ENCODE results near the gene C1orf56. TPM values are rescaled to one million over a fixed set of nuclear protein-coding genes. Genes with fewer than 3 reads are reported as not detected.

C1orf56 gene
- total RNA-seq, 2 experiments from 2014 or later: 0.58 to 1.2 TPM

DNA sequence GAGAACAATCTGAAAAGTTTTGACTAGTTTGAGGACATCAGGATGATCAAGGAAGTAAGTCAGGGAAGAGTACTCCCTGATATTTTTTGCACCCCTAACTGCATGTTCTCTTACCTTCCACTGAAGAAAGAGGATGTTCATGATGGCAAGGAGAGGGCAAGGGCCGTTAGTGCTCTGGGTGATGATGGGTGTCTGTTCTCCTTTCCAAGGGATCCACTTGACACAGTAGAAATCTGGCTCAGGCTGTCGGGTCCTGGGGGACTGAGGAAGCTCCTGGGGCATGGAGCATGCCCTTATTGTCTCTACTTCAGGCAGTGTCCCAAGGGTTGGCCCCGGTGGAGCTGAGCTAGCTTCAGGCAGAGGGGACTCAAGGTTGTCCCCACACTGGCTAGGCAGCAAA is 45.5 kb upstream of the C1orf56 start:
- peaks cover 55% of the 10 kb centered on the region for H3K36me3 ChIP-seq (ENCODE audit: insufficient read depth, low read length)
- intact Hi-C loops (cut with DNase I, micrococcal nuclease): no loop called here
- Mint-ChIP-seq H3K36me3 (ENCODE audit: low read depth) (peaks cover 75% of the 10 kb centered on the region), H3K27ac (peak overlapping the region; percentile 98), H3K9me3 (no peaks in the 10 kb centered on the region), H3K27me3 (no peaks in the 10 kb centered on the region), H3K4me1 (ENCODE audit: low read depth) (peaks cover 63% of the 10 kb centered on the region), H3K4me3 (peak overlapping the region; percentile 93)
- peak overlapping the region; percentile 67 for H3K4me3 ChIP-seq (ENCODE audit: low read length)
- TF ChIP-seq, protein P1, sequence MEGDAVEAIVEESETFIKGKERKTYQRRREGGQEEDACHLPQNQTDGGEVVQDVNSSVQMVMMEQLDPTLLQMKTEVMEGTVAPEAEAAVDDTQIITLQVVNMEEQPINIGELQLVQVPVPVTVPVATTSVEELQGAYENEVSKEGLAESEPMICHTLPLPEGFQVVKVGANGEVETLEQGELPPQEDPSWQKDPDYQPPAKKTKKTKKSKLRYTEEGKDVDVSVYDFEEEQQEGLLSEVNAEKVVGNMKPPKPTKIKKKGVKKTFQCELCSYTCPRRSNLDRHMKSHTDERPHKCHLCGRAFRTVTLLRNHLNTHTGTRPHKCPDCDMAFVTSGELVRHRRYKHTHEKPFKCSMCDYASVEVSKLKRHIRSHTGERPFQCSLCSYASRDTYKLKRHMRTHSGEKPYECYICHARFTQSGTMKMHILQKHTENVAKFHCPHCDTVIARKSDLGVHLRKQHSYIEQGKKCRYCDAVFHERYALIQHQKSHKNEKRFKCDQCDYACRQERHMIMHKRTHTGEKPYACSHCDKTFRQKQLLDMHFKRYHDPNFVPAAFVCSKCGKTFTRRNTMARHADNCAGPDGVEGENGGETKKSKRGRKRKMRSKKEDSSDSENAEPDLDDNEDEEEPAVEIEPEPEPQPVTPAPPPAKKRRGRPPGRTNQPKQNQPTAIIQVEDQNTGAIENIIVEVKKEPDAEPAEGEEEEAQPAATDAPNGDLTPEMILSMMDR (IDR thresholded peaks at IDR 0.05): no peak
- POLR2A ChIA-PET: interaction anchor here (1.1 to 1.8 kb wide), 6 partner anchors 28 to 638 kb away, joined by 3 to 6 read pairs (median 4); partner anchors contain the start of genes GOLPH3L, RPRD2 and TNFAIP8L2
- CTCF ChIA-PET: interaction anchor here (1.0 to 1.6 kb wide), 2 partner anchors 22 to 69 kb away, joined by 3 to 6 read pairs; partner anchors contain the start of gene GABPB2
- ATAC-seq (ENCODE audit: poor library complexity) (no peak), DNase-seq (peak in 1 of 14 experiments; percentile 16)
- no peaks in the 10 kb centered on the region for H3K9me3 ChIP-seq (ENCODE audit: control insufficient read depth in 1 of 2, insufficient read depth in 1 of 2, low read length in 2 of 2)
- no peaks in the 10 kb centered on the region for H3K27me3 ChIP-seq (ENCODE audit: control insufficient read depth in 1 of 2, insufficient read depth in 2 of 2, low read length in 2 of 2)
- peak overlapping the region; percentile 60 to 63 for H3K27ac ChIP-seq (ENCODE audit: low read depth in 1 of 2, low read length in 2 of 2)
- peaks cover 77% of the 10 kb centered on the region for H3K4me1 ChIP-seq (ENCODE audit: insufficient read depth, low read length)

- Mint-ChIP-seq H3K27me3 (no peaks in the 10 kb centered on the region), H3K9me3 (no peaks in the 10 kb centered on the region), H3K4me3 (peak overlapping the region; percentile 93), H3K36me3 (ENCODE audit: low read depth) (peaks cover 69% of the 10 kb centered on the region), H3K4me1 (ENCODE audit: low read depth) (peaks cover 69% of the 10 kb centered on the region), H3K27ac (peak overlapping the region; percentile 98)
- H3K27me3 ChIP-seq (ENCODE audit: control insufficient read depth in 1 of 2, insufficient read depth in 2 of 2, low read length in 2 of 2): no peaks in the 10 kb centered on the region
- peak overlapping the region; percentile 67 for H3K4me3 ChIP-seq (ENCODE audit: low read length)
- TF ChIP-seq, protein P1 (IDR thresholded peaks at IDR 0.05): no peak
- ChIA-PET POLR2A (interaction anchor here (1.1 to 1.8 kb wide), 6 partner anchors 29 to 639 kb away, joined by 3 to 6 read pairs (median 4); partner anchors contain the start of genes GOLPH3L, RPRD2 and TNFAIP8L2), CTCF (interaction anchor here (0.9 kb wide), 1 partner anchor 68 kb away, joined by 3 read pairs; the partner anchor contains the start of gene GABPB2)
- H3K9me3 ChIP-seq (ENCODE audit: control insufficient read depth in 1 of 2, insufficient read depth in 1 of 2, low read length in 2 of 2): no peaks in the 10 kb centered on the region
- intact Hi-C loops (cut with DNase I, micrococcal nuclease): no loop called here
- DNase-seq (no peak), ATAC-seq (ENCODE audit: poor library complexity) (no peak)
- peaks cover 82% of the 10 kb centered on the region for H3K4me1 ChIP-seq (ENCODE audit: insufficient read depth, low read length)
- peaks cover 49% of the 10 kb centered on the region for H3K36me3 ChIP-seq (ENCODE audit: insufficient read depth, low read length)
- H3K27ac ChIP-seq (ENCODE audit: low read depth in 1 of 2, low read length in 2 of 2): peak overlapping the region; percentile 60 to 63
These were observed 44.9 kb upstream of the C1orf56 start for GRCh38 chr1:151002611-151003010.

DNA sequence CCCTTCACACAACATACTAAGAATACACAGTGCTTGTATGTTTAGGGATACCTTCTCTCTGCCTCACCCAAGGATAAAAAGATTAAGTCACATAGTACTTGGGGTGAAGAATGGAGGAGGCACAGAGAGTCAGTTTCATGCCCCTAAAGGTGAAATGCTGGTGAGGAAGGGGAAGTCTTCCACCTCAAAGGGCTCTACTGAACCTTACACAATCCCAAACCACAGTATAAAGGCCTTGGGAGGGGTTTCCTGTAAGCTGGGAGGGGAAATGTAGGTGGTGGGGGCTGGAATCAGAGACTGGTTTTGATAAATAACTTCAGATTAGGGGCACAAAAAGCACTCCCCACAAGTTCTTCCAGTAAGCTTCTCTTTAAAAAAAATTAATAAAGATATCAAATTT is 44.4 kb upstream of the C1orf56 start:
- Histone ChIP-seq H3K27me3 (ENCODE audit: control insufficient read depth in 1 of 2, insufficient read depth in 2 of 2, low read length in 2 of 2) (no peaks in the 10 kb centered on the region), H3K9me3 (ENCODE audit: control insufficient read depth in 1 of 2, insufficient read depth in 1 of 2, low read length in 2 of 2) (no peaks in the 10 kb centered on the region), H3K4me1 (ENCODE audit: insufficient read depth, low read length) (peaks cover 85% of the 10 kb centered on the region), H3K36me3 (ENCODE audit: insufficient read depth, low read length) (peaks cover 44% of the 10 kb centered on the region), H3K4me3 (ENCODE audit: low read length) (peak overlapping the region; percentile 67), H3K27ac (ENCODE audit: low read depth in 1 of 2, low read length in 2 of 2) (peak overlapping the region; percentile 60 to 63)
- ATAC-seq (ENCODE audit: poor library complexity) (no peak), DNase-seq (peak in 4 of 14 experiments; percentile 39 to 67 (median 50))
- POLR2A ChIA-PET: interaction anchor here (0.6 to 1.8 kb wide), 6 partner anchors 30 to 639 kb away, joined by 3 to 6 read pairs (median 3); partner anchors contain the start of genes GOLPH3L and RPRD2
- CTCF ChIA-PET: interaction anchor here (0.9 kb wide), 1 partner anchor 68 kb away, joined by 3 read pairs; the partner anchor contains the start of gene GABPB2
- intact Hi-C loops (cut with DNase I, micrococcal nuclease): no loop called here
- no peaks in the 10 kb centered on the region for H3K9me3 Mint-ChIP-seq
- H3K4me3 Mint-ChIP-seq: peak overlapping the region; percentile 93
- peak overlapping the region; percentile 98 for H3K27ac Mint-ChIP-seq
- peaks cover 74% of the 10 kb centered on the region for H3K4me1 Mint-ChIP-seq (ENCODE audit: low read depth)
- TF ChIP-seq, protein P1 (IDR thresholded peaks at IDR 0.05): no peak
- peaks cover 69% of the 10 kb centered on the region for H3K36me3 Mint-ChIP-seq (ENCODE audit: low read depth)
- H3K27me3 Mint-ChIP-seq: no peaks in the 10 kb centered on the region

Data from CD4-positive, alpha-beta T cell (primary cell).